Measurements from ENCODE around the gene PDGFD. TPM values are rescaled to one million over a fixed set of nuclear protein-coding genes. Genes with fewer than 3 reads are reported as not detected.

PDGFD gene
- polyA plus RNA-seq, 6 donors from 2014 or later: 0.08 to 0.63 (median 0.17) TPM; not detected in 3

GRCh38 chr11:104076455-104076854, 87.5 kb downstream of the PDGFD start:
- no peak overlapping the region for H3K27ac Mint-ChIP-seq
- H3K4me3 Mint-ChIP-seq: no peak overlapping the region
- no peaks in the 10 kb centered on the region for H3K9me3 Mint-ChIP-seq
- DNase-seq: no peak
- peaks cover 3 to 8% (median 5%) of the 10 kb centered on the region in 3 donors for H3K4me1 Mint-ChIP-seq
- no peaks in the 10 kb centered on the region for H3K36me3 Mint-ChIP-seq
- no peak for ATAC-seq (ENCODE audit: low read depth in 2 of 2)
- H3K27me3 Mint-ChIP-seq: peaks cover 0 to 4% (median 0%) of the 10 kb centered on the region in 3 donors

DNA sequence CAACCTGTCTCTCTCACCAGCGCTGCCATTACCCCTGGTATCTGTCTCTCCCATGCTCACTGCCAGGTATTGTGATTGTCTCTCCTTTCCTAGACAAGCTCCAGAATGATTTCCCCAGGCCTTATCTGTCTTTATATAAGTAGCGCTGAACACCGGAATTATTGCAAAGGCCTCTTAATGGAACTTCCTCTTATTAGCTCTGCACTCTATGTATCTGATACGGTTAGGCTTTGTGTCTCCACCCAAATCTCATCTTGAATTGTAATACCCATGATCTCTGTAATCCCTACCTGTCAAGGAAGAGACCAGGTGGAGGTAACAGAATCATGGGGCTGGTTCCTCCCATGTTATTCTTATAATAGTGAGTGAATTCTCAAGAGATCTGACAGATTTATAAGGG, 88.2 kb downstream of the PDGFD start:
- Mint-ChIP-seq H3K4me1 (peaks cover 3 to 8% (median 5%) of the 10 kb centered on the region in 3 donors), H3K27me3 (peaks cover 0 to 4% (median 0%) of the 10 kb centered on the region in 3 donors), H3K36me3 (no peaks in the 10 kb centered on the region), H3K9me3 (no peaks in the 10 kb centered on the region), H3K4me3 (no peak overlapping the region), H3K27ac (no peak overlapping the region)
- no peak for ATAC-seq (ENCODE audit: low read depth in 2 of 2)
- DNase-seq: no peak

GRCh38 chr11:104075091-104075490, 88.9 kb downstream of the PDGFD start:
- no peak overlapping the region for H3K4me3 Mint-ChIP-seq
- ATAC-seq (ENCODE audit: low read depth in 2 of 2) (no peak), DNase-seq (no peak)
- H3K27me3 Mint-ChIP-seq: peaks cover 0 to 4% (median 0%) of the 10 kb centered on the region in 3 donors
- H3K4me1 Mint-ChIP-seq: peaks cover 3 to 8% (median 5%) of the 10 kb centered on the region in 3 donors
- H3K36me3 Mint-ChIP-seq: no peaks in the 10 kb centered on the region
- H3K27ac Mint-ChIP-seq: no peak overlapping the region
- no peaks in the 10 kb centered on the region for H3K9me3 Mint-ChIP-seq

GRCh38 chr11:104073950-104074705, 89.8 kb downstream of the PDGFD start:
- peak; percentile 76 to 79 for ATAC-seq (ENCODE audit: low read depth in 2 of 2)

GRCh38 chr11:104067534-104067933, 96.4 kb downstream of the PDGFD start:
- peaks cover 0 to 4% (median 0%) of the 10 kb centered on the region in 3 donors for H3K4me1 Mint-ChIP-seq
- DNase-seq (no peak), ATAC-seq (ENCODE audit: low read depth in 2 of 2) (no peak)

More at GRCh38 chr11:104073950-104074705, 89.8 kb downstream of the PDGFD start:
- Mint-ChIP-seq H3K27me3 (peaks cover 0 to 4% (median 0%) of the 10 kb centered on the region in 3 donors), H3K4me1 (peaks cover 3 to 8% (median 5%) of the 10 kb centered on the region in 3 donors), H3K9me3 (no peaks in the 10 kb centered on the region), H3K27ac (peak overlapping the region in 1 of 6 donors; percentile 5), H3K36me3 (no peaks in the 10 kb centered on the region), H3K4me3 (no peak overlapping the region)
- DNase-seq: no peak

DNA sequence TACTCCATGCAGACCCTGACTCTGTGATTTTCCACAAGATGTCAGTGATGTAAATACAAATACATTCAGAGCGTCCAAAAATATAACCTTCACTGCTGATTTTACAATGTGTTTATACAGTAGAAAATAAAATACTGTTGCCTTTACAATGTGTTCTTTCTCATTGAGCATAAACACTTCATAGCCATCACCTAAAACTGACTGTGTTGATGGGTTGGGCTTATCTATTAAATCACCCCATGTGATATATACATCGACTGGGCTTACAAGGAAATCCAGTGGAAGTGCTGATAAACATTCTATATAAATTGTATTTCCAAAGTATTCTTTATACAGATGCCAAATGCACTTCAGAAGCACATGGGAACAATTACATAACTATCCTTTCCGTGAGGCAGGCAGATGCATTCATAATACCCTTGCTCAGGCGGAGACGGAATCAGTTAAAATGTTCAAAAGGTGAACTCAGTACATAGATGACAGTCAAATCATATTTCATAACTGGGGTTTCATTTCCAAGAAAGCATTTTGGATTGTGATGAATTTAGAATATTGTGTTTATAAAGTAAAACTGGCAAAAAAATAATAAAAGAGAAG, 99.8 kb downstream of the PDGFD start:
- Mint-ChIP-seq H3K4me1 (peaks cover 0 to 4% (median 0%) of the 10 kb centered on the region in 3 donors), H3K27ac (no peak overlapping the region), H3K36me3 (no peaks in the 10 kb centered on the region), H3K9me3 (no peaks in the 10 kb centered on the region), H3K27me3 (no peaks in the 10 kb centered on the region), H3K4me3 (no peak overlapping the region)
- ATAC-seq (ENCODE audit: low read depth in 2 of 2): no peak
- no peak for DNase-seq

More at GRCh38 chr11:104067534-104067933, 96.4 kb downstream of the PDGFD start:
- Mint-ChIP-seq H3K27me3 (no peaks in the 10 kb centered on the region), H3K36me3 (no peaks in the 10 kb centered on the region), H3K9me3 (no peaks in the 10 kb centered on the region), H3K27ac (no peak overlapping the region), H3K4me3 (no peak overlapping the region)

GRCh38 chr11:104061853-104062521, 102.0 kb downstream of the PDGFD start:
- Mint-ChIP-seq H3K36me3 (no peaks in the 10 kb centered on the region), H3K4me1 (peaks cover 0 to 4% (median 0%) of the 10 kb centered on the region in 3 donors), H3K4me3 (no peak overlapping the region), H3K27ac (peak overlapping the region in 1 of 6 donors; percentile 10), H3K9me3 (no peaks in the 10 kb centered on the region), H3K27me3 (no peaks in the 10 kb centered on the region)
- DNase-seq: no peak
- no peak for ATAC-seq (ENCODE audit: low read depth in 2 of 2)

GRCh38 chr11:104060820-104061219, 103.1 kb downstream of the PDGFD start:
- ATAC-seq (ENCODE audit: low read depth in 2 of 2): no peak
- Mint-ChIP-seq H3K9me3 (peaks cover 0 to 1% (median 0%) of the 10 kb centered on the region in 7 donors), H3K4me3 (no peak overlapping the region), H3K27ac (no peak overlapping the region), H3K27me3 (no peaks in the 10 kb centered on the region), H3K4me1 (peaks cover 0 to 4% (median 0%) of the 10 kb centered on the region in 3 donors), H3K36me3 (no peaks in the 10 kb centered on the region)
- no peak for DNase-seq

GRCh38 chr11:104060004-104060794, 103.7 kb downstream of the PDGFD start:
- no peak overlapping the region for H3K4me3 Mint-ChIP-seq
- H3K27me3 Mint-ChIP-seq: no peaks in the 10 kb centered on the region
- peaks cover 0 to 1% (median 0%) of the 10 kb centered on the region in 7 donors for H3K9me3 Mint-ChIP-seq
- no peak overlapping the region for H3K27ac Mint-ChIP-seq
- no peak for DNase-seq
- no peaks in the 10 kb centered on the region for H3K36me3 Mint-ChIP-seq
- H3K4me1 Mint-ChIP-seq: peaks cover 0 to 4% (median 0%) of the 10 kb centered on the region in 3 donors
- ATAC-seq (ENCODE audit: low read depth in 2 of 2): no peak

DNA sequence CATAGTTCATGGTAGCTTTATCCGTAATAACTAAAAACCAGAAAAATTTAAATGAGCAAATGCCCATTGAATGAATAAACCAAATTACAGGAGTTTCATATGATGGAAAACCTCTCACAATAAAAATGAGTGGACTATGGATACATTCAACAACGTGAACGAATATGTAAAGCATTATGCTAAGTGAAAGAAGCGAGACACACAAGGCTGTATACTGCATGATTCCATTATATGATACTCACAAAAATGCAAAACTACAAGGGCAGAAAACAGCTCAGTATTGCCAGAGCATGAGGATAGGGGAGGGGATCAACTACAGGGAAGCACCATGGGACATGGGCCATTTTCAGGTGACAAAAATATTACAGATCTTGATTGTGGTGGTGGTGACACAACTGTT, 105.3 kb downstream of the PDGFD start:
- peaks cover 0 to 3% (median 0%) of the 10 kb centered on the region in 3 donors for H3K4me1 Mint-ChIP-seq
- no peaks in the 10 kb centered on the region for H3K36me3 Mint-ChIP-seq
- H3K9me3 Mint-ChIP-seq: peaks cover 0 to 1% (median 0%) of the 10 kb centered on the region in 7 donors
- no peak overlapping the region for H3K27ac Mint-ChIP-seq
- no peak for ATAC-seq (ENCODE audit: low read depth in 2 of 2)
- DNase-seq: no peak
- H3K27me3 Mint-ChIP-seq: no peaks in the 10 kb centered on the region
- no peak overlapping the region for H3K4me3 Mint-ChIP-seq

DNA sequence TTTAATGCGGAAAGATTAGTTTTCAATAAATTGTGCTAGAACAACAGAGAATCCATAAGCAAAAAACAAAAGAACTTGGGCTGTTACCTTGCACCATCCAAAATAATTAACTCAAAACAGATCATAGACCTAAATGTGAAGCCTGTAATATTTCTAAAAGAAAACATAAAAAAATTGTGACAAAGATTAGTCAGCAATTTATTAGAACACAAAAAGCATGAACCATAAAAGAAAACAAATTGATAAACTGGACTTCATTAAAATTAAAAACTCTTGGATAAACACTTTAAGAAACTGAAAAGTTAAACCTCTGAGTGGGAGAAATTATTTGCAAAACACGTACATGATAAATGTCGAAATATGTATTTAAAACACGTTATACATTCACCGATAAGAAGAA, 106.0 kb downstream of the PDGFD start:
- DNase-seq (no peak), ATAC-seq (ENCODE audit: low read depth in 2 of 2) (no peak)
- H3K36me3 Mint-ChIP-seq: no peaks in the 10 kb centered on the region
- H3K4me3 Mint-ChIP-seq: no peak overlapping the region
- no peaks in the 10 kb centered on the region for H3K27me3 Mint-ChIP-seq
- H3K9me3 Mint-ChIP-seq: peaks cover 0 to 1% (median 0%) of the 10 kb centered on the region in 7 donors
- no peak overlapping the region for H3K27ac Mint-ChIP-seq
- H3K4me1 Mint-ChIP-seq: no peaks in the 10 kb centered on the region

DNA sequence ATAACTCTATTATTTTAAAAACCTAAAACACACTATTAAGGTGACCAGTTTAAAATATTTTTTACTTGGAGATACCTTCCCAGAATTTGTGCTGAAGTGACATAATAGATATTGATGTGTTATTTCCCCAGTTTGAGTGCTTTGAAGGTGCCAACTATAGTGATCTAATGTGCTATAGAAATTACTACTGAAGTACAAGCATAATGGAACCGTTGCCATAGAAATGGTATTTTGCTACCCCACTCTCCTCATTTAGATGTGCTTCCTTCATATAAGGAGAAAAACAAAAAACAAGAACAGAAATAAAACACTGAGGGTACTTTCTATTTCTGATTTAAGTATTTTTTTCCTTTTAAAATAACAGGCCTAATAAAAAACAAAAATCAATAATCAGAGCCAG, 108.4 kb downstream of the PDGFD start:
- Mint-ChIP-seq H3K36me3 (no peaks in the 10 kb centered on the region), H3K9me3 (peaks cover 0 to 1% (median 0%) of the 10 kb centered on the region in 7 donors), H3K27ac (no peak overlapping the region), H3K4me3 (no peak overlapping the region), H3K4me1 (no peaks in the 10 kb centered on the region), H3K27me3 (no peaks in the 10 kb centered on the region)
- DNase-seq: no peak
- ATAC-seq (ENCODE audit: low read depth in 2 of 2): no peak

DNA sequence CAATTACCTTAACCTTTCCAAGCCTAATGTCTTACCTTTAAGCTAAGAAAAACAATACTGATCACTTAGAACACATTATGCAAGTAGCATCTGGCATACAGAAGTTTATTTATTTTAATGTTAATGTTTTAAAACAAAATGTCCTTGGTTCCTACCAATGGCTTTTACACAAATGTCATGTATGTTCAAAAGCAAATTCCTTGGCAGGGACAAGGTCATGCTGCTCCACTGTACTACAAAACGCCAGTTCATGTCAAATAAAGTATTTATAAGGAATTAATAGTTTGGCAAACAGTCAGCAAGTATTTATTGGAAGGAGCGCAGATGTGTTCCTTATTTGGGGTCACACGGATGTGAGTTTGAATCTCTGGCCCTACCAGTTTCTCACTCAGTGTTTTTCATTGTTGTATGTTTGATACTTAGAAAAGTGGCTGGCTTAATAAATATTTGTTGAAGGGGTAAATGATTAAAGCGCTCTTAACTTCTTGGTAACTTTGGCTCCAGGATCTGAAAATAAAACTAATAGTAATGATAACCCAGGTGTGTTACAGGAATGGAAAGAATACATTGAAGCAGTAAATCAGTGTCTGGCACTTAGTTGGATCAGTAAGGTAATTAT, 108.9 kb downstream of the PDGFD start:
- Mint-ChIP-seq H3K27ac (no peak overlapping the region), H3K4me1 (no peaks in the 10 kb centered on the region), H3K9me3 (peaks cover 0 to 1% (median 0%) of the 10 kb centered on the region in 7 donors), H3K27me3 (no peaks in the 10 kb centered on the region), H3K4me3 (no peak overlapping the region), H3K36me3 (no peaks in the 10 kb centered on the region)
- ATAC-seq (ENCODE audit: low read depth in 2 of 2): no peak
- no peak for DNase-seq
